ENCODE data around the gene NAA11. TPM values are rescaled to one million over a fixed set of nuclear protein-coding genes. Genes with fewer than 3 reads are reported as not detected.

Gene NAA11
- total RNA-seq, 2 experiments from 2014 or later: not detected

- intact Hi-C loops (cut with micrococcal nuclease; ENCODE audit: unreplicated experiment): no loop called here
- Histone ChIP-seq H3K9me3 (ENCODE audit: low read length) (no peaks in the 10 kb centered on the region), H3K36me3 (ENCODE audit: insufficient read depth, low read length) (no peaks in the 10 kb centered on the region), H3K9me2 (ENCODE audit: insufficient read depth, low read length) (no peaks in the 10 kb centered on the region), H3K4me1 (ENCODE audit: insufficient read depth, low read length, poor library complexity, severe bottlenecking) (no peaks in the 10 kb centered on the region), H2AFZ (ENCODE audit: low read length) (no peak overlapping the region), H3K4me3 (ENCODE audit: low read depth, low read length, poor library complexity, severe bottlenecking) (no peak overlapping the region), H3K27ac (ENCODE audit: low read depth, low read length, poor library complexity, severe bottlenecking) (no peak overlapping the region), H4K20me1 (ENCODE audit: insufficient read depth, low read length) (no peaks in the 10 kb centered on the region), H3K79me2 (ENCODE audit: insufficient read depth, low read depth, low read length) (no peaks in the 10 kb centered on the region), H3K4me2 (ENCODE audit: low read length) (no peak overlapping the region)
- BruUV-seq (replicated peaks): no TSS peak
- no peak for DNase-seq (ENCODE audit: low spot score)
- ChIA-PET CTCF (ENCODE audit: unreplicated experiment) (no interaction called here), POLR2A (no interaction called here)
- TF ChIP-seq EZH2phosphoT487 (IDR thresholded peaks at IDR 0.05; ENCODE audit: borderline replicate concordance, low read depth, low read length) (no peak), CTCF (conservative IDR thresholded peaks at IDR 0.05; ENCODE audit: low read length) (no peak)
These were observed 10.0 kb downstream of the NAA11 start for GRCh38 chr4:79315891-79316290.

- H2AFZ ChIP-seq (ENCODE audit: low read length): no peak overlapping the region
- no peaks in the 10 kb centered on the region for H3K9me3 ChIP-seq (ENCODE audit: low read length)
- no TSS peak for BruUV-seq (replicated peaks)
- DNase-seq (ENCODE audit: low spot score): no peak
- TF ChIP-seq CTCF (conservative IDR thresholded peaks at IDR 0.05; ENCODE audit: low read length) (no peak), EZH2phosphoT487 (IDR thresholded peaks at IDR 0.05; ENCODE audit: borderline replicate concordance, low read depth, low read length) (no peak)
- ChIA-PET POLR2A (no interaction called here), CTCF (ENCODE audit: unreplicated experiment) (no interaction called here)
- H3K79me2 ChIP-seq (ENCODE audit: insufficient read depth, low read depth, low read length): no peaks in the 10 kb centered on the region
- H3K27ac ChIP-seq (ENCODE audit: low read depth, low read length, poor library complexity, severe bottlenecking): no peak overlapping the region
- no peak overlapping the region for H3K4me2 ChIP-seq (ENCODE audit: low read length)
- intact Hi-C loops (cut with micrococcal nuclease; ENCODE audit: unreplicated experiment): no loop called here
- no peaks in the 10 kb centered on the region for H4K20me1 ChIP-seq (ENCODE audit: insufficient read depth, low read length)
- no peaks in the 10 kb centered on the region for H3K36me3 ChIP-seq (ENCODE audit: insufficient read depth, low read length)
- H3K4me3 ChIP-seq (ENCODE audit: low read depth, low read length, poor library complexity, severe bottlenecking): no peak overlapping the region
- no peaks in the 10 kb centered on the region for H3K4me1 ChIP-seq (ENCODE audit: insufficient read depth, low read length, poor library complexity, severe bottlenecking)
- H3K9me2 ChIP-seq (ENCODE audit: insufficient read depth, low read length): no peaks in the 10 kb centered on the region
These were observed 14.6 kb downstream of the NAA11 start for GRCh38 chr4:79311279-79311678.

- H3K9me3 ChIP-seq (ENCODE audit: low read length): no peaks in the 10 kb centered on the region
- H3K36me3 ChIP-seq (ENCODE audit: insufficient read depth, low read length): no peaks in the 10 kb centered on the region
- no peak overlapping the region for H3K4me2 ChIP-seq (ENCODE audit: low read length)
- H3K4me3 ChIP-seq (ENCODE audit: low read depth, low read length, poor library complexity, severe bottlenecking): no peak overlapping the region
- no peaks in the 10 kb centered on the region for H3K9me2 ChIP-seq (ENCODE audit: insufficient read depth, low read length)
- intact Hi-C loops (cut with micrococcal nuclease; ENCODE audit: unreplicated experiment): no loop called here
- no peak for DNase-seq (ENCODE audit: low spot score)
- no TSS peak for BruUV-seq (replicated peaks)
- H3K79me2 ChIP-seq (ENCODE audit: insufficient read depth, low read depth, low read length): no peaks in the 10 kb centered on the region
- ChIA-PET CTCF (ENCODE audit: unreplicated experiment) (no interaction called here), POLR2A (no interaction called here)
- H2AFZ ChIP-seq (ENCODE audit: low read length): no peak overlapping the region
- no peak overlapping the region for H3K27ac ChIP-seq (ENCODE audit: low read depth, low read length, poor library complexity, severe bottlenecking)
- H4K20me1 ChIP-seq (ENCODE audit: insufficient read depth, low read length): no peaks in the 10 kb centered on the region
- no peak for TF ChIP-seq CTCF (conservative IDR thresholded peaks at IDR 0.05; ENCODE audit: low read length)
- TF ChIP-seq EZH2phosphoT487 (IDR thresholded peaks at IDR 0.05; ENCODE audit: borderline replicate concordance, low read depth, low read length): no peak
- no peaks in the 10 kb centered on the region for H3K4me1 ChIP-seq (ENCODE audit: insufficient read depth, low read length, poor library complexity, severe bottlenecking)
These were observed 16.9 kb downstream of the NAA11 start for GRCh38 chr4:79308971-79309370.
